ENCODE results near the gene CCDC150.

CCDC150 gene

DNA sequence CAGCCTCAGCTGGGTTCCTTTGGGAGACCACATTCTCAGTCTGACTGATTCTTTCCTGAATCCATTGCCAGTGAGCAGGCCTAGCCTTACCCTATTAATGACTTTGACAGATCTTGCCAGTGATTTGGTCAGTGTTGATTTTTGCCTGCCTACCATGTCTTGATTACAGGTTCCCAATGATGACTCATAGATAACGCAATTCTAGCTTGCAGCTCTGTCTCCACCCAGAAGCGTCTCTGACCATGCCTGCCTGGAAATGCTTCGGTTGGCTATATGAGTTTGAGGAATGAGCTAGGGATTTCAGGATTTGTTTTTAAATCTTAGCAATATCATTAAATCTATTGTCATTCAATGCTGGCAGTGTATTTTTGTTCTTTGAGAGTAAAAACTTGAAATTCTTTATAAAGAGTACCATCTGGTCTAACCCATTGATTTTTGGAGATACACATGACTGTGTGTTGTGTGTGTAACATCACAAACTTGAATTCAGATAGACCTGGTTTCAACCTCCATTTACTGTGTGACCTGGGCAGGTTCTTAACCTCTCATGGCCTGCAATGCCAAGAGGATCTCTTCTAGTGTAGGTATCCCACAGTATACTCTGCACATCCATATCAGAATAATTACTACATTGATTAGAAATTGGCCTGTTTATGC, 57.0 kb downstream of the CCDC150 start:
- Histone ChIP-seq H3K9me3 (ENCODE audit: control insufficient read depth, insufficient read depth, low read length) (no peaks in the 10 kb centered on the region), H3K4me2 (ENCODE audit: low read length) (no peak overlapping the region), H3K79me2 (ENCODE audit: control insufficient read depth, low read length) (no peaks in the 10 kb centered on the region), H4K20me1 (ENCODE audit: control insufficient read depth, insufficient read depth, low read depth, low read length) (no peaks in the 10 kb centered on the region), H3K36me3 (ENCODE audit: control insufficient read depth, low read length) (peaks cover 3% of the 10 kb centered on the region; the same call in 1 of the 2 replicates), H3K4me1 (ENCODE audit: control insufficient read depth, low read length) (no peaks in the 10 kb centered on the region), H3K27ac (ENCODE audit: low read depth, low read length) (no peak overlapping the region), H3K27me3 (ENCODE audit: control insufficient read depth, low read length) (no peaks in the 10 kb centered on the region), H3K4me3 (ENCODE audit: low read length) (no peak overlapping the region), H3K9me2 (replicated peaks; ENCODE audit: control insufficient read depth, low read length) (no peaks in the 10 kb centered on the region), H3F3A (ENCODE audit: control insufficient read depth, insufficient read depth) (no peaks in the 10 kb centered on the region)
- no peak for TF ChIP-seq EZH2phosphoT487 (IDR thresholded peaks at IDR 0.05; ENCODE audit: borderline replicate concordance, low read length)
- TF ChIP-seq, protein P1, sequence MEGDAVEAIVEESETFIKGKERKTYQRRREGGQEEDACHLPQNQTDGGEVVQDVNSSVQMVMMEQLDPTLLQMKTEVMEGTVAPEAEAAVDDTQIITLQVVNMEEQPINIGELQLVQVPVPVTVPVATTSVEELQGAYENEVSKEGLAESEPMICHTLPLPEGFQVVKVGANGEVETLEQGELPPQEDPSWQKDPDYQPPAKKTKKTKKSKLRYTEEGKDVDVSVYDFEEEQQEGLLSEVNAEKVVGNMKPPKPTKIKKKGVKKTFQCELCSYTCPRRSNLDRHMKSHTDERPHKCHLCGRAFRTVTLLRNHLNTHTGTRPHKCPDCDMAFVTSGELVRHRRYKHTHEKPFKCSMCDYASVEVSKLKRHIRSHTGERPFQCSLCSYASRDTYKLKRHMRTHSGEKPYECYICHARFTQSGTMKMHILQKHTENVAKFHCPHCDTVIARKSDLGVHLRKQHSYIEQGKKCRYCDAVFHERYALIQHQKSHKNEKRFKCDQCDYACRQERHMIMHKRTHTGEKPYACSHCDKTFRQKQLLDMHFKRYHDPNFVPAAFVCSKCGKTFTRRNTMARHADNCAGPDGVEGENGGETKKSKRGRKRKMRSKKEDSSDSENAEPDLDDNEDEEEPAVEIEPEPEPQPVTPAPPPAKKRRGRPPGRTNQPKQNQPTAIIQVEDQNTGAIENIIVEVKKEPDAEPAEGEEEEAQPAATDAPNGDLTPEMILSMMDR (IDR thresholded peaks at IDR 0.05; ENCODE audit: low read depth, low read length, poor library complexity, severe bottlenecking), result no peak

DNA sequence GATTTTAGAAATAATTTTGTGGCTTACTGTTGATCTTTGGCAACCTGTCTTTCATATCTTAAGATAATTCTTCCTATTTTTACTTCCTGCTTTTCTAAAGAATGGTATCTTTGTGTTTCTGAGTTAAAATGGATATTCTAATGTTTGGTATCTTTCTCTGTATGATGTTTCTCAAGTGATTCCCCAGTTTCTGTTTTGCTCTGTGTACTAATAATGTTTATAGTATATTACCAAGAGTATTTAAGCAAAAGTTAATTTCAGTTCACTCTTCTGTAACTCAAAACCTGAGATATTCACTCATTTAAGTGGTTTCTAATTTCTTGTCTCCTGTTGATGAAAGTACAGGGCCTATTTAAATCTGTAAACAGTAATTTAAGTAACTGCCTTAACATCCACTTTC, 58.3 kb downstream of the CCDC150 start:
- Histone ChIP-seq H3K79me2 (ENCODE audit: control insufficient read depth, low read length) (no peaks in the 10 kb centered on the region), H3K4me1 (ENCODE audit: control insufficient read depth, low read length) (no peaks in the 10 kb centered on the region), H3K4me3 (ENCODE audit: low read length) (no peak overlapping the region), H3K4me2 (ENCODE audit: low read length) (no peak overlapping the region), H3K27me3 (ENCODE audit: control insufficient read depth, low read length) (no peaks in the 10 kb centered on the region), H3K9me3 (ENCODE audit: control insufficient read depth, insufficient read depth, low read length) (no peaks in the 10 kb centered on the region), H3K9me2 (replicated peaks; ENCODE audit: control insufficient read depth, low read length) (no peaks in the 10 kb centered on the region), H3F3A (ENCODE audit: control insufficient read depth, insufficient read depth) (no peaks in the 10 kb centered on the region), H3K36me3 (ENCODE audit: control insufficient read depth, low read length) (peaks cover 3% of the 10 kb centered on the region; the same call in 1 of the 2 replicates), H3K27ac (ENCODE audit: low read depth, low read length) (no peak overlapping the region), H4K20me1 (ENCODE audit: control insufficient read depth, insufficient read depth, low read depth, low read length) (no peaks in the 10 kb centered on the region)
- TF ChIP-seq, protein P1 (IDR thresholded peaks at IDR 0.05; ENCODE audit: low read depth, low read length, poor library complexity, severe bottlenecking), result no peak
- no peak for TF ChIP-seq EZH2phosphoT487 (IDR thresholded peaks at IDR 0.05; ENCODE audit: borderline replicate concordance, low read length)

DNA sequence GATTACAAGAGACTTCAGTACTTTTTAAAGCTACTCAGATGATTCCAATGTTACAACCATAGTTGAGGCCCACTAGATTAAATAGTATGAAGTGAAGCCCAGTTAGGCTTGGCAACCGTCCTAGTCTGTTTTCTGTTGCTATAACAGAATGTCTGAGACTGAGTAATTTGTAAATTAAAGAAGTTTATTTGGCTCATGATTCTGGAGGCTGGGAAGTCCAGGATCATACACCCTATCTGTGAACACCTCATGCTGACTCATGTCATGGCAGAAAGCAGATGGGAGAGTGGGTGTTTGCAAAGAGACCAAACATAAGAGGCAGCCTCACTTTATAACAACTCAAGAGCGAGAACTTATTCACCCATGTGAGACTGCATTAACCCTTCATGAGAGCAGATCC, 63.1 kb downstream of the CCDC150 start:
- H3K27ac ChIP-seq (ENCODE audit: low read depth, low read length), result no peak overlapping the region
- TF ChIP-seq EZH2phosphoT487 (IDR thresholded peaks at IDR 0.05; ENCODE audit: borderline replicate concordance, low read length), result no peak
- TF ChIP-seq, protein P1 (IDR thresholded peaks at IDR 0.05; ENCODE audit: low read depth, low read length, poor library complexity, severe bottlenecking), result no peak
- H3K4me3 ChIP-seq (ENCODE audit: low read length), result no peak overlapping the region
- no peaks in the 10 kb centered on the region for H3K4me1 ChIP-seq (ENCODE audit: control insufficient read depth, low read length)
- no peaks in the 10 kb centered on the region for H3K79me2 ChIP-seq (ENCODE audit: control insufficient read depth, low read length)
- no peaks in the 10 kb centered on the region for H3K9me3 ChIP-seq (ENCODE audit: control insufficient read depth, insufficient read depth, low read length)
- peaks cover 3% of the 10 kb centered on the region; the same call in 1 of the 2 replicates for H3K36me3 ChIP-seq (ENCODE audit: control insufficient read depth, low read length)
- H3K9me2 ChIP-seq (replicated peaks; ENCODE audit: control insufficient read depth, low read length), result no peaks in the 10 kb centered on the region
- H3K4me2 ChIP-seq (ENCODE audit: low read length), result no peak overlapping the region
- H4K20me1 ChIP-seq (ENCODE audit: control insufficient read depth, insufficient read depth, low read depth, low read length), result no peaks in the 10 kb centered on the region
- H3K27me3 ChIP-seq (ENCODE audit: control insufficient read depth, low read length), result no peaks in the 10 kb centered on the region
- H3F3A ChIP-seq (ENCODE audit: control insufficient read depth, insufficient read depth), result no peaks in the 10 kb centered on the region

Measured in DOHH2 (cell line).